ENCODE data around the gene CR1L. TPM values are rescaled to one million over a fixed set of nuclear protein-coding genes. Genes with fewer than 3 reads are reported as not detected.

Gene CR1L
- total RNA-seq, 2 donors from 2014 or later = not detected

- peak overlapping the region in 3 of 4 donors; percentile 49 to 97 (median 96) for H3K27ac ChIP-seq
- no peaks in the 10 kb centered on the region for H3K9me3 ChIP-seq
- ATAC-seq (no peak), DNase-seq (peak in 2 of 4 donors; percentile 22 to 29)
- H3K36me3 ChIP-seq (replicated peaks in 1 of 2; ENCODE audit: insufficient read depth in 1 of 2, low read depth in 2 of 2) = peaks cover 0 to 7% of the 10 kb centered on the region in 2 donors
- 26 to 30% methylated on average over 7 of the region's 7 CpGs for WGBS, 2 donors
- no peak overlapping the region for H3K4me3 ChIP-seq
- no peaks in the 10 kb centered on the region for H3K27me3 ChIP-seq
- peaks cover 54% of the 10 kb centered on the region for H3K4me1 ChIP-seq
- TF ChIP-seq CTCF (IDR thresholded peaks at IDR 0.05) (no peak), POLR2A (IDR thresholded peaks at IDR 0.05) (no peak)
- intact Hi-C loops (cut with DNase I) = no loop called here
These were observed 110.2 kb downstream of the CR1L start for GRCh38 chr1:207754974-207755700.

- intact Hi-C loops (cut with DNase I) = no loop called here
- no peak overlapping the region for H3K4me3 ChIP-seq
- peaks cover 45% of the 10 kb centered on the region for H3K4me1 ChIP-seq
- peaks cover 0 to 12% of the 10 kb centered on the region in 2 donors for H3K36me3 ChIP-seq (replicated peaks in 1 of 2; ENCODE audit: insufficient read depth in 1 of 2, low read depth in 2 of 2)
- DNase-seq = no peak
- TF ChIP-seq POLR2A (IDR thresholded peaks at IDR 0.05) = no peak
- no peak for TF ChIP-seq CTCF (IDR thresholded peaks at IDR 0.05)
- ATAC-seq = no peak
- H3K9me3 ChIP-seq = no peaks in the 10 kb centered on the region
- H3K27me3 ChIP-seq = no peaks in the 10 kb centered on the region
- WGBS, 2 donors = 11 to 18% methylated on average over 2 of the region's 2 CpGs
- peak overlapping the region; percentile 30 to 97 (median 72) for H3K27ac ChIP-seq
These were observed 111.1 kb downstream of the CR1L start for GRCh38 chr1:207755846-207756693.

- TF ChIP-seq POLR2A (IDR thresholded peaks at IDR 0.05) (no peak), CTCF (IDR thresholded peaks at IDR 0.05) (no peak)
- peaks cover 10 to 31% of the 10 kb centered on the region in 2 donors for H3K36me3 ChIP-seq (replicated peaks in 1 of 2; ENCODE audit: insufficient read depth in 1 of 2, low read depth in 2 of 2)
- no peaks in the 10 kb centered on the region for H3K27me3 ChIP-seq
- ATAC-seq (no peak), DNase-seq (no peak)
- H3K4me1 ChIP-seq = no peaks in the 10 kb centered on the region
- H3K27ac ChIP-seq = no peak overlapping the region
- H3K4me3 ChIP-seq = no peak overlapping the region
- H3K9me3 ChIP-seq = no peaks in the 10 kb centered on the region
- WGBS, 2 donors = 92 to 94% methylated on average over 12 to 13 of the region's 13 CpGs
- intact Hi-C loops (cut with DNase I) = no loop called here
These were observed 117.7 kb downstream of the CR1L start for GRCh38 chr1:207762622-207763021.

GRCh38 chr1:207763091-207763490 is 118.2 kb downstream of the CR1L start:
- ATAC-seq (no peak), DNase-seq (no peak)
- intact Hi-C loops (cut with DNase I) = no loop called here

More at GRCh38 chr1:207763091-207763490, 118.2 kb downstream of the CR1L start:
- H3K4me3 ChIP-seq = no peak overlapping the region
- TF ChIP-seq CTCF (IDR thresholded peaks at IDR 0.05) (no peak), POLR2A (IDR thresholded peaks at IDR 0.05) (no peak)
- no peaks in the 10 kb centered on the region for H3K4me1 ChIP-seq
- H3K9me3 ChIP-seq = no peaks in the 10 kb centered on the region
- no peak overlapping the region for H3K27ac ChIP-seq
- no peaks in the 10 kb centered on the region for H3K27me3 ChIP-seq
- WGBS, 2 donors = 94 to 98% methylated on average over 10 of the region's 10 CpGs
- peaks cover 10 to 31% of the 10 kb centered on the region in 2 donors for H3K36me3 ChIP-seq (replicated peaks in 1 of 2; ENCODE audit: insufficient read depth in 1 of 2, low read depth in 2 of 2)
